ENCODE measurements around the gene CASP8. TPM values are rescaled to one million over a fixed set of nuclear protein-coding genes. Genes with fewer than 3 reads are reported as not detected.
A peak's percentile ranks its signal among the peaks of the same experiment; 100 is the strongest.
"Not testable (repeated sequence)": the region's sequence is repeated elsewhere in the genome, so short reads cannot be mapped to it uniquely, and the experiment has no call there.

CASP8 gene
- total RNA-seq (2014; rRNA removed): 19.6 and 23.0 TPM in 2 replicates
- 5.4 TPM for polyA plus RNA-seq (2012)

- DNase-seq (ENCODE audit: low read depth): peak; percentile 29
These were observed at the start of gene CASP8 for GRCh38 chr2:201260302-201260800. Gene CASP8, plus strand, starts transcription at chr2:201260536. Its CDS starts 5,951 bp downstream, at chr2:201266487.

- no peak for DNase-seq (ENCODE audit: low read depth)
These were observed 44.4 kb upstream of the CASP8 start for GRCh38 chr2:201215963-201216362.

- no peak for DNase-seq (ENCODE audit: low read depth)
These were observed 43.4 kb upstream of the CASP8 start for GRCh38 chr2:201216918-201217317.

- DNase-seq (ENCODE audit: low read depth): peak; percentile 50
These were observed 41.6 kb upstream of the CASP8 start for GRCh38 chr2:201218780-201219179.

- no peak for DNase-seq (ENCODE audit: low read depth)
These were observed 40.8 kb upstream of the CASP8 start for GRCh38 chr2:201219328-201220096.

- DNase-seq (ENCODE audit: low read depth): no peak
These were observed 40.2 kb upstream of the CASP8 start for GRCh38 chr2:201220102-201220570.

GRCh38 chr2:201223089-201224073 lies 37.0 kb upstream of the CASP8 start:
- no peak for DNase-seq (ENCODE audit: low read depth)

- peak; percentile 61 for DNase-seq (ENCODE audit: low read depth)
These were observed 31.9 kb upstream of the CASP8 start for GRCh38 chr2:201228271-201228911.

- no peak for DNase-seq (ENCODE audit: low read depth)
These were observed 31.4 kb upstream of the CASP8 start for GRCh38 chr2:201228912-201229290.

GRCh38 chr2:201231781-201232466 lies 28.4 kb upstream of the CASP8 start:
- peak; percentile 90 for DNase-seq (ENCODE audit: low read depth)

GRCh38 chr2:201232467-201232815 lies 27.9 kb upstream of the CASP8 start:
- no peak for DNase-seq (ENCODE audit: low read depth)

GRCh38 chr2:201233192-201233811 lies 27.0 kb upstream of the CASP8 start:
- DNase-seq (ENCODE audit: low read depth): no peak

GRCh38 chr2:201233812-201234662 lies 26.3 kb upstream of the CASP8 start:
- no peak for DNase-seq (ENCODE audit: low read depth)

GRCh38 chr2:201234663-201235135 lies 25.6 kb upstream of the CASP8 start:
- no peak for DNase-seq (ENCODE audit: low read depth)

GRCh38 chr2:201235860-201236811 lies 24.2 kb upstream of the CASP8 start:
- peak; percentile 82 for DNase-seq (ENCODE audit: low read depth)

- DNase-seq (ENCODE audit: low read depth): no peak
These were observed 22.7 kb upstream of the CASP8 start for GRCh38 chr2:201237486-201238123.

- DNase-seq (ENCODE audit: low read depth): not testable (repeated sequence)
These were observed 21.0 kb upstream of the CASP8 start for GRCh38 chr2:201239167-201239935.
